Stimulated activated CD8-positive, alpha-beta memory T cell treated with anti-CD3 and anti-CD28 coated beads, Interleukin-2, amount 100 ng/mL, for 1 hour (primary cell): ENCODE data around the gene NAP1L1.
A peak's percentile ranks its signal among the peaks of the same experiment; 100 is the strongest.

Experiments used
- DNase-seq, 2 donors: peaks; one replicate each; pipeline ENCODE4 v3.0.0-alpha.2; 2020; ENCODE audit warnings: low read depth in 2 of 2

NAP1L1 gene

GRCh38 chr12:76020731-76021672 lies 63.5 kb downstream of the NAP1L1 start:
- peak in 1 of 2 donors; percentile 40 for DNase-seq

DNA sequence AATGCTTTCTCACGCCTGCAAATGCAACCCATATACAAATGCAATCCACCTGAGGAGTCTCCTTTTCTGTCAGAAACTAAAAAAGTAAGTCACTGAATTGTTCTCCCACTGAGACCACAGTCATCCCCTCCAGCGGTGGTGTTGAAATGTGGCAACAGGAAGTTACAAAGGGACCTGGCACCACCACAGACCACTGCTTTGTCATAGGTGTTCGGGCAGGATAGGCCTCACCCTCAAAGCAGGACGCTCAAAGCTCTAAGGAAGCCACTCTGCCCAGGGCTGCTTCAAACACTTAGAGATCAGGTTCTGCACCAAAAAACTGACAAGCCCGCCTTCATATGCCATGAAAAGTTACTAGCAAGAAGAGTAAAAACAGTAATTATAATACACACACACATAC lies 64.2 kb downstream of the NAP1L1 start:
- peak; percentile 49 to 52 for DNase-seq

DNA sequence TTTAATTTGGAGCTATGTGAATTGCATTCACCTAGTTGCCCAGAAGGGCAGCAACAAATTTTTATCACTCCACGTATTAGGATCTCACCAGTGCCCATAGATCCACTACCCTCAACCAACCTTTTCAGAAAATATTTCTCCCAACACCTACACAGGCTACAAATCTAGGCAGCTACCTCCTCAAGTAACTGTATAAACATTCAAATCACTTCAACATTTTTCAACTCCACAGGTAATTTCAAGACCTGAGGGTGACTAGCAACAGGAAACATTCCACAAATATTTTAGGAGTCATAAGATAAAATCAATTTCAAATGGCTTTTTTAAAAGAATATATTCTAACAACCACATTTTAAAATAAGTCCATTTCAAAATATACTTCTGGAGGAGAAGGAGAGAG lies 65.8 kb downstream of the NAP1L1 start:
- DNase-seq: no peak

DNA sequence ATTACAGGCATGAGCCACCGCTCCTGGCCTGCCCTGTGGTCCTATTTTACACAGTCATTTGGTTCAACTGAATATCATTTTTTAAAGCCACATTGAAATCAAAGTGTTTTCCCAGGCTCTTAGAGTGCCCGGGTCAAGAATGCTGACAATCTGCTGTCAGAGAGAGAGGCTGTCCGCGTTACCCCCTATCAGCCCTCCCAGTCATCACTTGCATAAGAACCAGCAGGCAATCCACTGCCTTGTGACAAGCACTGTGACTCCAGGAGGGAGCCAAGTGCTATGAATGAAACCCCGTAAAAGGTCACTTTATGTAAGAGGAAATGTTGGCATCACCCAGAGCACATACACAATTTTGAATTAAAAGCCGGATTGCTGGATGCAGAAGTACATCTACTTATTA lies 66.4 kb downstream of the NAP1L1 start:
- no peak for DNase-seq

DNA sequence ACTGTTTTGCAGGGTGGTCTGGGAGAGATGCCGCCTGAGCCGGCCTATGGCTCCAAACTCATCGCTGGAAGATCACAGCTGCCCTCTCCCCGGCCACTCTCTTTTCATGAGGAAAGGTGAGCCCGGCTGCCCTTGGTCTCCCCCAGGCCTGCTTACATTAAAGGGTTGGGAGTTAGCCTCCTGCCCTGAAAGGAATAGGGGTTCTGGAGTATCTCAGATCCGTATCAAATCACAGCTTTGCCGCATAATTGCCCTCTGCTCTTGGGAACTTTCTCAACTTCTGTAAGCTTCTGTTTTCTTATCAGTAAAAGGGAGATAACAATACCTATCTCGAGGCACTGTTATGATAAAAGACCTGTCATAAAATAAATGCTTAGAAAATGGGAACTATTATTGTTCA lies 70.5 kb downstream of the NAP1L1 start:
- no peak for DNase-seq

DNA sequence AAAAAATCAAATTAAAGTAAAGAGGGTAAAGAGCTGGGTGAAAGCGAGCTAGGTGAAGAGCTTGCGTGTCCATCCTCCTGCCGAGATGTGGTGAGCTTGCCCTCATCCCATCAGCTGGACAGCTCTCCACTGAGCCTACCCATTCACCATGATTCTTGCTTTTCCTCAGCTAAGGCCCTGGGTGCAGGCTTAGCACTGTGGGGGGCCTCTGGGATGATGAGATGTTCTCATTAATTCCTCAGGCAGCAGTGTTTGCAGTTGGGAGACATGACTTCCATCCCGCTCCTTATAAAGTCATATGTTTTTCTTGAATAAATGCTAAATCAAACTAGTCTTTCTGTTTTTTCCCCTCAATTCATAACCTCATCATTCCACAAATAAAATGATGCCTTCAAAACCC lies 70.9 kb downstream of the NAP1L1 start:
- DNase-seq: no peak

GRCh38 chr12:76012644-76013043 lies 71.8 kb downstream of the NAP1L1 start:
- no peak for DNase-seq

DNA sequence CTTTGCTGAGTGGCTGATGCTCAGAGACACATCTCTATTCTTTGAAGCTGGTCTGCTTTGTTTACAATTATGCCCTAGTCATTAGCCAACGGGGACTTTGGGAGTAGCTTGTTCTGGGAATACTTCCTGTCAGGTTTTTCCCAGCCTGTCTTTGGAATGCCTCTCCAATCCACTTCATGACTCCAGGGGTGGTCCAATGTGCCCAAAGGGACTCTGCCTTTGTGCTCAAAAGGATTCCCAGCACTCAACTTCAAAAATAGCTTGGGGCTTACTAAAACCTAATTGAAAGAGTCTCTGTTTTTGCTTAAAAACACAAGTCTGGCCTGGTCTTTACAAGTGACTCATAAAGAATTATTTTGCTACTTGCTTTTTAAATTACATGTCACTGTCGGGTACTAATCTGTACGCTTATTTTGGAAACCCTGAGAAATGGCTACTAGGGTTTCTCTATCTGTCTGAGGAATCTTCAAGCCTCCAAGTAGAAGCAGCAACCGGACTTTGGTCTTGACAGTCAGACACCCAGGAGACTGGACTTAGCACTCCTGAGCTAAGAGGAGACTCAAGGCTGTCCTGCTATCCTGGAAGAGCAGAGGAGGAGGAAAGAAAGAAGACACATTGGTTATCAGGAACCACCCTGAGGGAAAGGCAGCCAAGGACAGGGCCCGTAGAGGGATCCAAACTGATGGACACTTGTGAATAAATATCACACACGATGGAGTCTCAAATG lies 73.6 kb downstream of the NAP1L1 start:
- no peak for DNase-seq

GRCh38 chr12:76008428-76008827 lies 76.1 kb downstream of the NAP1L1 start:
- no peak for DNase-seq

- no peak for DNase-seq
Measured at GRCh38 chr12:76007640-76008039, 76.8 kb downstream of the NAP1L1 start.

- DNase-seq: no peak
Measured at GRCh38 chr12:76006028-76006925, 78.2 kb downstream of the NAP1L1 start.

DNA sequence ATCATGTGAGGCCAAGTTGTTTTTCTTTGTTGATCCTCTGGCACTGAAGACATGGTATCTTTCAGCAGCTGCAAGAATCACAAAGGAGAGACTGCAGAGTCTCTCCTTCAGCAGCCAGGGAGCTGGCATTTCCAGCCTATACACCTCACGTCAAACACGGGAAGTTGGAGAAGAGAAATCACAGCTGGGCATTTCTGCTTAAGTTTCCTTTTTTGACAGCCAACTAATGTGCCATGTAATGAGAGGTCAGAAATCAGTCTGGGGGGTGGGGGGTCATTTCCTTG lies 81.2 kb downstream of the NAP1L1 start:
- no peak for DNase-seq

GRCh38 chr12:76002598-76003354 lies 81.7 kb downstream of the NAP1L1 start:
- no peak for DNase-seq

GRCh38 chr12:75998292-75999063 lies 86.0 kb downstream of the NAP1L1 start:
- no peak for DNase-seq

GRCh38 chr12:75997658-75998057 lies 86.8 kb downstream of the NAP1L1 start:
- no peak for DNase-seq

- no peak for DNase-seq
Measured at GRCh38 chr12:75996861-75997447, 87.5 kb downstream of the NAP1L1 start.

DNA sequence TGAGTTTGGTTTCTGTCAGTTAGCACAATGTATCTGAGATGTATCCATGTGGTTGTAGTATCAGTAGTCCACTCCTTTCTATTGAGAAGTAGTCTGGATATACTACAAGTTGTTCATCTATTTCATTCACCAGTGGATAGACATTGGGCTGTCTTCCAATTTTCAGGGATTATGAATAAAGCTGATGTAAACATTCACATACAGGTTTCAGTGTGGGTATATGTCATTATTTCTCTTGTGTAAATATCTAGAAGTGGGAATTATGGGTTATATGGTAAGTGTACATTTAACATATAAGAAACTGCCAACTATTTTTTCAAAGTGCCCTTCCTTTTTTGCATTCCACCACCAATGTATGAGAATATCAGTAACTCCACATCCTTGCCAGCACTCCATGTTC lies 88.8 kb downstream of the NAP1L1 start:
- no peak for DNase-seq

- DNase-seq: no peak
Measured at GRCh38 chr12:75994069-75994740, 90.3 kb downstream of the NAP1L1 start.

- no peak for DNase-seq
Measured at GRCh38 chr12:75991753-75992152, 92.7 kb downstream of the NAP1L1 start.
